ENCODE measurements around the gene ACVR2A.

ACVR2A gene
- 7.5 to 108 (median 17.8) reads per million in 18 experiments for total RNA-seq

DNA sequence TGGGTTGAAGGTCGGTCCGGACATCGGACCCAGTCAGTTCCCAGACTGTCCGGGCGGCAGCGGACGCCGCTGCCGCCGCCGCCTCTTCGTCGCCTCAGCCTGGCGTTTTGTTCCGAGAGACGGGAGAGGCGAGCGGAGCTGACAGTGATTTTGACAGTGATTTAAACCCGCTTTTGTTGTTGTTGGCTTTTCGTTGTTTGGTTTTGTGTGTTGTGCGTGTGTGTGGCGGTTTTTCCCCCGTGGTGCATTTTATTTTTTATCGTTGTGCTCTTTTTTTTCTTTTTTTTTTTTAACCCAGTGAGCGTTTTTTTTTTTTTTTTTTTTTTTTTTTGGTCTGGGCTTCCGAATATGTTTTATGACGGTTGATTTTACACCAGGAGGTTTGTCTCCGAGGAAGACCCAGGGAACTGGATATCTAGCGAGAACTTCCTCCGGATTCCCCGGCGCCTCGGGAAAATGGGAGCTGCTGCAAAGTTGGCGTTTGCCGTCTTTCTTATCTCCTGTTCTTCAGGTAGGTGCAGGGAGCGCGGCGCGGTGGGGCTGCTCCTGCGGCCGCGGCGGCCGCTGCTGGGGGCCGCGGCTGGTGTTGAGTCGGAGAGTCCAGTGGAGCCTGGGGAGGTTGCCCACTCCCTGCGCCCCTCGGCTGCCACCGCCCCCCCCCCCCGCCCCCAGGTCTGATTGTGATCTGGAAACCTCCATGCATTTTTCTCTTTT is at the start of gene ACVR2A:
Gene ACVR2A (plus strand): TSS at position 333 of the 714 bp plus-strand sequence. CDS start 124 bp downstream, at position 457.
- DNase-seq: peak; percentile 25 to 41

DNA sequence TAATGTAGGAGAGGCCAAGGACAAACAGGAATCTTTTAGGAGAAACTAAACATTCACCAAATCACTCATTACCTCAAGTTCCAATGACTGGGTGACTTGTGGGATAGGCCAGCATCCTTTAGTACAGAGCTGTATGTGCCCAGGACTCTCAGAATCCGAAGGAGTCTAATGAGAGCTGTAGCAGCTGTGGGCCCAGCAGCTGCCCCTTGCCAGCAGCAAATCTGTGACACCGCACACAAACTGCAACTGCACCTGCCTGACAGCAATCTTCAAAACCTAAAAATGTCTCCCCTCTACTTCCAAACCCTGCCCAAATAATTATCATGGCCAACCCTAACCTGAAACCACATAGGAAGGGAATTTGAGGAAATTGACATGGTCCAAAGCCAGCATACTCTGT is 44.5 kb upstream of the ACVR2A start:
- no peak for DNase-seq

- DNase-seq: no peak
These were observed 38.0 kb upstream of the ACVR2A start for GRCh38 chr2:147806846-147807245.

DNA sequence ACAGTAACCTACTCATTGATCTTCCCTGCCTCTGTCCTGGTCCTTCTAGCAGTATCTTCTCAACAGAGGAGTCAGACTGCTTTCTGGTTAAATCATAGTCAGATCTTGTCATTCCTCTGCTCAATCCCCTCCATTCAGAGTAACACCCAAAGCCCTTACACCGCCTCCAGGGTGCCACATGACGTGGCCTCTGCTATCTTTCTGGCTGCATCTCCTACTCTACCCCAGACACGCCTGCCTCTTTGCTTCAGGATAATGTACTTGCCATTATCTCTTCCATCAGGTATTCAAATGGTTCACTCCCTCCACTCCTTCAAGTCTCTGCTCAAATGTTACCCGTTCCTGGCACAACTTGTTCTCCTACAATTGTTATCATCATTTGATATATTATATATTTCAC is 36.3 kb upstream of the ACVR2A start:
- DNase-seq: no peak

- no peak for DNase-seq
These were observed 33.7 kb upstream of the ACVR2A start for GRCh38 chr2:147810883-147811765.

- DNase-seq: no peak
These were observed 26.1 kb upstream of the ACVR2A start for GRCh38 chr2:147818741-147819140.

DNA sequence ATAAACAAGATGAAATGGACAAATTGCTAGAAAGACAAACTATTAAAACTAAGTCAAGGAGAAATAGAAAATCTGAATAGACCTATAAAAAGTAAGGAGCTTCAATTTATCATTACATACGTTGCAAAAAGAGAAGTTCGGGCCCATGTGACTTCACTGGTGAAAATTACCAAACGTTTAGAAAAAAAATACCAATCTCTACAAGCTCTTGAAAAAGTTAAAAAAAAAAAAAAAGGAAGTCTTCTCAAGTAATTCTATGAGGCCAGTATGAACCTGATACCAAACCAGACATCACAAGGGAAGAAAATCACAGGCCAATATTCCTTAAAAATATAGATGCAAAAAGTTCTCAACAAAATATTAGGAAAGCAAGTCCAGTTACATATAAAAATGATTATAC is 20.2 kb upstream of the ACVR2A start:
- DNase-seq: peak; percentile 61 to 84

GRCh38 chr2:147826278-147827087 is 18.3 kb upstream of the ACVR2A start:
- DNase-seq: peak; percentile 14 to 36

DNA sequence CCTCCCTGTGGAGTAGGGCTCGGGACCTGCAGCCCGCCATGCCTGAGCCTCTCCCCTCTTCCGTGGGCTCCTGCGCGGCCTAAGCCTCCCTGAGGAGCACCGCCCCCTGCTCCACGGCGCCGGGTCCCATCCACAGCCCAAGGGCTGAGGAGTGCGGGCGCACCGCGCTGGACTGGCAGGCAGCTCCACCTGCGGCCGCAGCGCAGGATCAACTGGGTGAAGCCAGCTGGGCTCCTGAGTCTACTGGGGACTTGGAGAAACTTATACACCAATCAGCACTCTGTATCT is 17.8 kb upstream of the ACVR2A start:
- DNase-seq: no peak

DNA sequence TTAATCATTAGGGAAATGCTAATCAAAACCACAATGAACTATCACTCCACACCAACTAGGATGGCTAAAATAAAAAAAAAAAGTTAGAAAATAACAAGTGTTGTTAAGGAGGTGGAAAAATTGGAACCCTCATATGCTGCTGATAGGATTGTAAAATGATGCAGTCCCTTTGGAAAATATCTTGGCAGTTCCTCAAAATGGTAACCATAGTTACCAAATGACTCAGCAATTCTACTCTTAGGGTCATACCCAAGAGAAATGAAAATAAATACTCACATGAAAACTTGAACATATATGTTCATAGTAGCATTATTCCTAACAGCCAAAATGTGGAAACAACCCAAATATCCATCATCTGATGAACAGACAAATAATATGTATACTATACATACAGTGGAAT is 15.7 kb upstream of the ACVR2A start:
- peak; percentile 13 to 52 for DNase-seq

- no peak for DNase-seq
These were observed 8.7 kb upstream of the ACVR2A start for GRCh38 chr2:147836099-147836498.

DNA sequence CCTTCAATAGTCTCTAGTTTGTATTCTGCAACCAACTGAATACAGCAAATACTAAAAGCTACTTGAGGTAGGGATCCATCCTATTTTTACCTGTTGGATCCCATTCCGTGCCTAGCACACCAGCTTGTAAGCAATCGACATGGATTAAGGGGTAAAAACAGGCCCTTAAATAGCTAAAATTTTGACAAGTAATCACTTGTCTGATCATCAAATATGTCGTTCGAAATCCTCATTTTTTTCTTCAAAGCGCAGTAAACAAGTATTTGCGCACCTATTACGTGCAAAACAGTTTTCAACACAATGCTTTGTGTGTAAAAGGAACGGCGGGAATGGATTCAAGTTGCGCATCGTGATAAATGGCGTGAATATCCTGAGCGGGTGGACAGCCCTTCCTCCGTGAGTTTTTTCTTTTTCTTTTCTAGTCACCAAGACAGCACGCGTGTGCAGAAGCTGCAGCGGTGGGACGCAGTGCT is 1.4 kb upstream of the ACVR2A start:
- DNase-seq: no peak

DNA sequence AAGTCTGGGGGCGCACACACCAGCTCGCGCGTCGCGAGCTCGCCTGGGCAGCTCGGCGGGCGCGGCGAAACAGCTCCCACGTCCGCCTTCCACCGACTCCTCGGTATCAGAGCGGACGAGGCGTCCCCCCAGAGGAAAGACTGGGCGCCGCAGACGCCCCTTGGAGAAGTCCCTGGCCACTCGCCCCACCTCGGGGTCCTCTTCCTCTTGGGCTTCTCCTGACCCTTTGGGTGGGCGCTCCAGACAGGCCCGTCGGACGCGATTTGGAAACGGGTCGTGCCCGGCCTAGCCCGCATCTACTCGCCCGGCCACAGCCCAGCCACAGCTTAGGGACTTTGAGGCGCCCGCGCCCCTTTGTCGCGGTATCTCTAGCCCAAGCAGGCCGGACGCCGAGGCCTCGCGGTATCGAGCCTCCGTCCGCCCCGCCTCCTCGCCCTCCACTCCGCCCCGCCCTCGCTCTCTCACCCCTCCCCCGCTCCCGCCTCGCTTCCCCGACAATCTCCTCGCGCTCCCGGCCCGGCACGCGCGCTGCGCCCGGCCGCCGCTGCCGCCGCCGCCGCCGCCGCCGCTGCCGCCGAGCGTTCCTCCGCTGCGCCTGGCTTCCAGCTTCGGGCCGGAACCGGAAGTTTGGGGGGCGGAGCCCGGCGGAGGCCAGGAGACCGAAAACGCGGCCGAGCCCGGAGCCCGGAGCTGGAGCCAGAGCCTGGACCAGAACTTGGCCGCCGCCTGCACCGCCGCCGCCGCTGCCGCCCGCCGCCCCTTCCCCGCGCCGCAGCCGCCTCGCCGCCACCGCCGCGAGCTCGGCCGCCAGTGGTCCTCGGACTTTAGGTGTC is 749 bp upstream of the ACVR2A start:
- DNase-seq: peak; percentile 85 to 94

- DNase-seq: peak; percentile 19 to 30
These were observed 662 bp downstream of the ACVR2A start for GRCh38 chr2:147845411-147845971.

DNA sequence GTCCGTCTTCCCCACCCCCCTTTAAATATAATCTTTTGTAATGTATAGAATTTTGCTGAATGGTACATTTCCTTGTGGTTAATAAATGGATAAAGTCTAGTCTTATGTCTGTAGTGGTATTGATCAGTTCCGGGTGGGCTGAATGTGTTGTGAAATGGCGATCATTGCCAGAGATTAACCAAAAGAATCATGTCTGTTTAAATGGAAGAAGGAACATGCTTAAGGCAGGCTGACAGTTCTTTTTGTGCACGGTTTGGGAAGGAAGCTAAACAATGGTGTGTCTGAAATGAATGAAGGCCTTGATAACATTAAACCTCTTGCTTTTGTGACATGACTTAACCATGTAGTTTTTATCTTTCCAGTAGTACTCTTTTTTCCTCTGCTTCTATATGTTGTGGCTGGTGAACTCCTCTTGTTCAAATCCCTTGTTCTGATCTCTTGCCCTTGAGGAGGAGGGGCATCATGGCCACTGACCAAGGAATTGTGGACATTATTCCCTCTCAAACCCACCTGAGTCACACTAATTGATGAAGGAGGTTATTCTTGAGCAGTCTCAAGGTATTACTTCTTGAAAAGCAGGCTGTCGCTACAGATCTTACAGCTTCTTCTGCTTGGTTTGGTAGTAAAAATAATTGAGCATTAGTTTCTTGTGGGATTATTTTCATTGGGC is 1.7 kb downstream of the ACVR2A start:
- DNase-seq: peak in 1 of 2 donors; percentile 2

DNA sequence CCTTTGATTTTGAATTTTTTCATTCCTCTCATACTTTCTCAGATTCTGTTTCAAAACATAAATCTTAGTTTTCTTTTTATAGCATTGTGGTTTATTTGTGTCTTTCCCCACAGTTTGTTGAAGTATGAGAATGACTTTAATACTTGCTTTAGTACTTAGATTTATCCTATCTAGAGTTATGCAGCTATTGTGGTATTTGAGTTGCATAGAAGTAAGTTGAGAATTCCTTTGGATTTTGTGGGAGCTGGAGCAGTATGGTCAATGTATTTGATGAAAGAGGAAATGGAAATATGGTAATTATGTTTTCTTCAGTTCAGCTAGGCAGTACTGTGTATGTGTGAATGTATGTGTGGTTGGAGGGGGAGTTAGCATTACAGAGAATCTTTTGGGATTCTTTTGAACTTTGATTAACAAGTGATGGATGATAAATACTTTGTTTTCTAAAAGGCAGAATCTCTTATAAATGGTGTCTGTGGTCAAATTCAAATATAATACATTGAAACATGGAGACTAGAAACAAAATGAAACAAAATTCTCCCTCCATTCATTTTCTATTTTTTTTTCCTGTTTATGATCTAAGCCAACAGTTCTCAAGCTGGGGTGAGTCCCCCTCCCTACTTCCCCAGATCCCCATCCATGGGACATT is 3.0 kb downstream of the ACVR2A start:
- no peak for DNase-seq

GRCh38 chr2:147850838-147851237 is 6.0 kb downstream of the ACVR2A start:
- peak in 1 of 2 donors; percentile 24 for DNase-seq

GRCh38 chr2:147851244-147851930 is 6.6 kb downstream of the ACVR2A start:
- DNase-seq: no peak

DNA sequence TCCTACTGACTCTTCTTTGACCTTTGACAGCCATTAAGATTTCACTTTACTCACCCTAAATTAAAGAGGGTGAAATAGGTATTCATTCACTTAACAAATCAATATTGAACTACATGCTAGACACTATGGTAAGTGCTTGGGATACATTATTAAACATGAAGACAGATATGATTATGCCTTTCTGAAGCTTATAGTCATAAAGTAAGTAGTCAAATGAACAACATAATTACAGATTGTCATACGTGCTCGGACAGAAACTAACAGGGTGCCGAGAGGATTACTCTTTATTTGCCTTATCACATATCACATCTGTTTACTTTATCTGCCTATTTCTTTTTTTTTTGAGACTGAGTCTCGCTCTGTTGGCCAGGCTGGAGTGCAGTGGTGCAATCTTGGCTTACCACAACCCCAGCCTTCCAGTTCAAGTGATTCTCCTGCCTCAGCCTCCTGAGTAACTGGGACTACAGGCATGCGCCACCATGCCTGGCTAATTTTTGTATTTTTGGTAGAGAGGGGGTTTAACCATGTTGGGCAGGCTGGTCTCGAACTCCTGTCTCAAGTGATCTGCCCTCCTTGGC is 9.8 kb downstream of the ACVR2A start:
- no peak for DNase-seq

- no peak for DNase-seq
These were observed 10.5 kb downstream of the ACVR2A start for GRCh38 chr2:147855316-147855715.
